Calu3 (cell line): Measurements from ENCODE around the gene ZDHHC1. TPM values are rescaled to one million over a fixed set of nuclear protein-coding genes. Genes with fewer than 3 reads are reported as not detected.

Experiments used
- BruUV-seq: library from RNA; stranded (reverse); fragments of 400-500 nt; replicated peaks from 2 replicates; lab custom pipeline; 2021; lab: Mats Ljungman, UMichigan
- CTCF ChIA-PET: fragments of 300-600 bp; sonication (Branson Sonifier 250); formaldehyde crosslinking; loops from one replicate; lab custom pipeline; 2022; ENCODE audit warnings: antibody characterized with exemption; lab: Charles Lee
- DNase-seq: peaks from one replicate; pipeline ENCODE4 v3.0.0; 2022
- H3K27ac Mint-ChIP-seq: one replicate; pipeline ENCODE4 v1.8.0; 2022; ENCODE audit warnings: mixed read lengths; ENCODE audit not compliant: unreplicated experiment
- H3K27me3 Mint-ChIP-seq: one replicate; pipeline ENCODE4 v1.8.0; 2022; ENCODE audit warnings: mixed read lengths; ENCODE audit not compliant: unreplicated experiment
- H3K36me3 Mint-ChIP-seq: one replicate; pipeline ENCODE4 v1.8.0; 2022; ENCODE audit warnings: mild to moderate bottlenecking, moderate library complexity, mixed read lengths; ENCODE audit not compliant: insufficient read depth, unreplicated experiment
- H3K4me1 Mint-ChIP-seq: one replicate; pipeline ENCODE4 v1.8.0; 2022; ENCODE audit warnings: mild to moderate bottlenecking, low read depth, mixed read lengths; ENCODE audit not compliant: unreplicated experiment
- H3K4me3 Mint-ChIP-seq: one replicate; pipeline ENCODE4 v1.8.0; 2022; ENCODE audit warnings: mild to moderate bottlenecking, low read depth, moderate library complexity, mixed read lengths; ENCODE audit not compliant: unreplicated experiment
- H3K9me3 Mint-ChIP-seq: one replicate; pipeline ENCODE4 v1.8.0; 2022; ENCODE audit warnings: low read depth, mixed read lengths; ENCODE audit not compliant: unreplicated experiment
- intact Hi-C: fragments of 100-400 bp; cut with micrococcal nuclease; formaldehyde crosslinking; loops from one replicate; pipeline ENCODE4 v1.10.0; 2022; ENCODE audit not compliant: unreplicated experiment
- total RNA-seq: library from RNA; stranded (reverse); gene quantifications from 2 replicates; pipeline ENCODE4 v1.2.3, GENCODE V29; 2022
- TF ChIP-seq, protein P1 (sequence below): fragments of 200-600 bp; IDR thresholded peaks from one replicate; pipeline ENCODE4 v1.8.0; 2022; ENCODE audit warnings: antibody characterized with exemption; ENCODE audit not compliant: unreplicated experiment

Gene ZDHHC1
- total RNA-seq, 1 experiment from 2014 or later = 22.6 TPM

DNA sequence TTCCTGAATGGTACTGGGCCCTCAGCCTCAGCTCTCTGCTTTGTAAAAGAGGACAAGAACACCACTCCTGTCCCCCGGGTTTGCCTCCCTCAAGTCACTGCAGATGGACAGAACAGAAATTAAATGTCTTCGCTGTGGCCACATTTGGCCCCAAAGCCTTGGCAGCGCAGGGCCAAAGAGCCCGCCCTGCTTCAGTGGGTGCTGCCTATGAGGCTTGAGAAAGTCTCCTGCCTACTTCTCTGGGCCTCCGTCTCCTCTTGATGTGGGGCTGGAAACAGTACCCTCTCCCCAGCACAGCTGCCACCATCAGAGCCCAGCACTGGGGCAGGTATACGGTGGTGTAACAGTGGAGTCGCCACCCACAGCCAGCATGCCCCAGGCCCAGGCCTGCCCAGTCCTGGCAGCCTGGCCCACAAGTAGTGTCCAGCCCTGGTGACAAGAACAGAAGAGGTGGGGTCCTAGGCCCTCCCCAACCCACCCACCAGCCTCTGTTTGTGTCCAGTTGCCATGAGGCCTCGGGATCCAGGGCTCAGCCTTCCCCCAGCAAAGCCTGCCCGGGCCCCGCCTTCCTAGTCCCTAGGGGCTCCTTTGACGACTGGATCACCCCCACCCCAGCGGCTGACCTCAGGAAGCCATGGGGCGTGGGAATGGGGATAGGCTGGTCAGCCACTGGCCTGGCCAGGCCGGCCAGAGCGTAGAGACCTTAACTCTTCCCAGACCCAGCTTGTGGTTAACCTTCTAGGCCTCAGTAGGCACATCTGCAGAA is 19.1 kb downstream of the ZDHHC1 start:
- intact Hi-C loops = loop anchor here (5.0 kb wide), 2 partner anchors 35 to 135 kb away; no protein-coding TSS in a partner anchor

GRCh38 chr16:67396159-67397035 is 19.9 kb downstream of the ZDHHC1 start:
- peak; percentile 92 for DNase-seq
- Mint-ChIP-seq H3K9me3 (no peaks in the 10 kb centered on the region), H3K4me3 (peak overlapping the region; percentile 46), H3K27ac (peak overlapping the region; percentile 90), H3K36me3 (peaks cover 53% of the 10 kb centered on the region), H3K4me1 (peaks cover 41% of the 10 kb centered on the region), H3K27me3 (no peaks in the 10 kb centered on the region)
- TF ChIP-seq, protein P1, sequence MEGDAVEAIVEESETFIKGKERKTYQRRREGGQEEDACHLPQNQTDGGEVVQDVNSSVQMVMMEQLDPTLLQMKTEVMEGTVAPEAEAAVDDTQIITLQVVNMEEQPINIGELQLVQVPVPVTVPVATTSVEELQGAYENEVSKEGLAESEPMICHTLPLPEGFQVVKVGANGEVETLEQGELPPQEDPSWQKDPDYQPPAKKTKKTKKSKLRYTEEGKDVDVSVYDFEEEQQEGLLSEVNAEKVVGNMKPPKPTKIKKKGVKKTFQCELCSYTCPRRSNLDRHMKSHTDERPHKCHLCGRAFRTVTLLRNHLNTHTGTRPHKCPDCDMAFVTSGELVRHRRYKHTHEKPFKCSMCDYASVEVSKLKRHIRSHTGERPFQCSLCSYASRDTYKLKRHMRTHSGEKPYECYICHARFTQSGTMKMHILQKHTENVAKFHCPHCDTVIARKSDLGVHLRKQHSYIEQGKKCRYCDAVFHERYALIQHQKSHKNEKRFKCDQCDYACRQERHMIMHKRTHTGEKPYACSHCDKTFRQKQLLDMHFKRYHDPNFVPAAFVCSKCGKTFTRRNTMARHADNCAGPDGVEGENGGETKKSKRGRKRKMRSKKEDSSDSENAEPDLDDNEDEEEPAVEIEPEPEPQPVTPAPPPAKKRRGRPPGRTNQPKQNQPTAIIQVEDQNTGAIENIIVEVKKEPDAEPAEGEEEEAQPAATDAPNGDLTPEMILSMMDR = no peak
- intact Hi-C loops = loop anchor here (5.0 kb wide), 2 partner anchors 34 to 134 kb away; no protein-coding TSS in a partner anchor
- CTCF ChIA-PET = interaction anchor here (0.6 to 1.5 kb wide), 11 partner anchors 8 to 153 kb away, joined by 3 to 9 read pairs (median 4); no protein-coding TSS in a partner anchor
- BruUV-seq = no TSS peak

More for the DNA sequence above, 19.1 kb downstream of the ZDHHC1 start:
- peaks cover 33% of the 10 kb centered on the region for H3K4me1 Mint-ChIP-seq
- peak overlapping the region; percentile 90 for H3K27ac Mint-ChIP-seq
- CTCF ChIA-PET = interaction anchor here (0.7 to 0.9 kb wide), 2 partner anchors 24 to 41 kb away, joined by 3 read pairs; no protein-coding TSS in a partner anchor
- DNase-seq = no peak
- no TSS peak for BruUV-seq
- H3K9me3 Mint-ChIP-seq = no peaks in the 10 kb centered on the region
- H3K27me3 Mint-ChIP-seq = no peaks in the 10 kb centered on the region
- H3K4me3 Mint-ChIP-seq = no peak overlapping the region
- peaks cover 47% of the 10 kb centered on the region for H3K36me3 Mint-ChIP-seq
- TF ChIP-seq, protein P1 = no peak

GRCh38 chr16:67395458-67396158 is 20.7 kb downstream of the ZDHHC1 start:
- BruUV-seq = no TSS peak
- H3K36me3 Mint-ChIP-seq = peaks cover 61% of the 10 kb centered on the region
- DNase-seq = peak; percentile 43
- intact Hi-C loops = loop anchor here (1.0 to 5.0 kb wide), 4 partner anchors 33 to 133 kb away; partner anchors contain the start of genes KCTD19 and LRRC36
- CTCF ChIA-PET = interaction anchor here (0.6 to 1.5 kb wide), 9 partner anchors 8 to 152 kb away, joined by 3 to 7 read pairs (median 4); no protein-coding TSS in a partner anchor
- no peaks in the 10 kb centered on the region for H3K9me3 Mint-ChIP-seq
- peak overlapping the region; percentile 90 for H3K27ac Mint-ChIP-seq
- H3K4me1 Mint-ChIP-seq = peaks cover 45% of the 10 kb centered on the region
- TF ChIP-seq, protein P1 = no peak
- H3K27me3 Mint-ChIP-seq = no peaks in the 10 kb centered on the region
- H3K4me3 Mint-ChIP-seq = peak overlapping the region; percentile 46
